Right lobe of liver (tissue), 6 donors: ENCODE results near the gene PROB1. TPM values are rescaled to one million over a fixed set of nuclear protein-coding genes. Genes with fewer than 3 reads are reported as not detected.
"Not testable (repeated sequence)": the region's sequence is repeated elsewhere in the genome, so short reads cannot be mapped to it uniquely, and the experiment has no call there.

ENCODE experiments used
- ATAC-seq, 4 donors: fragments of 200-7000 bp; cut with Tn5 transposase; one replicate each; pipeline ENCODE4 v1.9.1; 2020; ENCODE audit warnings: mild to moderate bottlenecking in 4 of 4, moderate library complexity in 4 of 4
- DNase-seq, 3 donors: peaks; one replicate each; pipeline ENCODE4 v3.0.0-alpha.2; 2020
- H3K27ac ChIP-seq, 3 donors: fragments of 200-600 bp; one replicate each; pipeline ENCODE4 v1.8.0; 2022
- H3K27me3 ChIP-seq, 2 donors: fragments of 200-600 bp; one replicate each; pipeline ENCODE4 v1.8.0; 2022
- H3K36me3 ChIP-seq, 4 donors: fragments of 200-600 bp; sonication (generic) in 1 of 4; one replicate each; pipeline versions ENCODE4 v1.5.1 to v1.8.0; 2017 to 2022; ENCODE audit warnings: control low read depth in 1 of 4
- H3K4me1 ChIP-seq, 4 donors: fragments of 200-600 bp; sonication (generic) in 1 of 4; one replicate each; pipeline versions ENCODE4 v1.5.1 to v1.8.0; 2017 to 2022; ENCODE audit warnings: control low read depth in 1 of 4
- H3K4me3 ChIP-seq, 3 donors: fragments of 200-600 bp; one replicate each; pipeline ENCODE4 v1.8.0; 2022
- H3K9me3 ChIP-seq, 4 donors: fragments of 200-600 bp; sonication (generic) in 1 of 4; one replicate each; pipeline versions ENCODE4 v1.5.1 to v1.8.0; 2017 to 2022; ENCODE audit warnings: control low read depth in 1 of 4
- POLR2A ChIP-seq: fragments of 450-650 bp; IDR thresholded peaks from one replicate; pipeline ENCODE4 v1.6.1; 2017; ENCODE audit warnings: antibody characterized with exemption, mild to moderate bottlenecking
- WGBS: methylation state at CpG from one replicate; pipeline ENCODE4 v1.1.6; 2018; ENCODE audit warnings: low coverage, low lambda C conversion rate; ENCODE audit not compliant: insufficient coverage; ENCODE audit errors: missing lambda C conversion rate; 5-methylcytosine and 5-hydroxymethylcytosine counted together
- intact Hi-C, 2 donors: fragments of 100-400 bp; cut with DNase I; formaldehyde crosslinking; loops; one replicate each; pipeline versions ENCODE4 v1.11.2 to v1.14.1; 2022
- total RNA-seq, 6 experiments: library from RNA; depleted of rRNA in 2 of 6; stranded (reverse); fragments of >200 nt in 2 of 6; fragmentation: NEBNext Ultra II Directional in 3 of 6; extraction: Animal tissue kit (Norgen Biotek cat#: 25700) in 3 of 6; gene quantifications; one replicate each; pipeline versions ENCODE4 v1.1.0 to v1.2.4, GENCODE V29; 2016 to 2023
- TF ChIP-seq, protein P1 (sequence below), 4 donors: fragments of 200-600 bp in 3 of 4; fragments of 450-650 bp in 1 of 4; IDR thresholded peaks; one replicate each; pipeline versions ENCODE4 v1.5.1 to v1.8.0; 2016 to 2022; ENCODE audit warnings: antibody characterized with exemption in 4 of 4, mild to moderate bottlenecking in 2 of 4
- donor health status: DM: no; HTN: yes; CAD: no.
- donor health status: DM: no; HTN: no; CAD: no.
- donor health status: DM: no; HTN: no; CAD: no.
- donor health status: DM: no; HTN: yes; CAD: no.
- donor health status: DM: no; HTN: yes; CAD: no.

PROB1 gene
- total RNA-seq, 6 experiments from 2014 or later: 0.25 to 0.51 (median 0.41) TPM

DNA sequence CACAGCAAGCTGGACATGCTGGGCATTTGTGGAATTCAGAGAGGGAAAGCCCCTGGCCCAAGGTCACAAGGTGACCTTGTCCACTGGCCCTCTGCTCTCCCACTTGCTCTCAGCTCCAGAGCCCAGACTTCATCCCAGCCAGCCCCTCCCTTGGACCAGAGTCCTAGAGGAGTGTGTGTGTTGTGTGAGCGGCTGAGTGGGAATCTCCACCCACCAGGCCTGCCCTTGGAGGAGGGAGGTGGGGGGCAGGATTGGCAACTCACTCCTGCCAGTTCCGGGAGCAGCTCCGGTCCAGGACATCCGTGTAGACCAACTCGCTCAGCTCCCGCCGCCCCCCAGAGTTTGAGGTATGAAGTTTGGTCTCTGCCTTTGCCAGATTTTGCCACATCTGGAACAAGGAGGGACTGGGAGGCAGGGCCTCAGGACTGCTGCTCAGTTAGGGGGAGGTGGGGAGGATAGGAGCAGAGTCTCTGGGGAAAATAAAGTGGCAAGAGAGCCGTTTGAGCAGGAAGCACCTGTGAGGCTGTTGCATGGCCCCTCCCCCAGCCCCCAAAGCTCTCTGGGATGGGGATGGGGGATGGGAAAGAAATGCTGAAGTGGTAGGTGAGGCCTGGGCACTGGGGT, 6.6 kb downstream of the PROB1 start:
- Histone ChIP-seq H3K9me3 (no peaks in the 10 kb centered on the region), H3K36me3 (no peaks in the 10 kb centered on the region), H3K4me1 (peaks cover 0 to 42% (median 8%) of the 10 kb centered on the region in 4 donors), H3K27ac (no peak overlapping the region), H3K4me3 (no peak overlapping the region), H3K27me3 (peaks cover 0 to under 1% of the 10 kb centered on the region in 2 donors)
- ATAC-seq: no peak
- DNase-seq: peak in 1 of 3 donors; percentile 51
- WGBS: no CpG with 5 or more reads among the region's 8 CpGs
- TF ChIP-seq, protein P1, sequence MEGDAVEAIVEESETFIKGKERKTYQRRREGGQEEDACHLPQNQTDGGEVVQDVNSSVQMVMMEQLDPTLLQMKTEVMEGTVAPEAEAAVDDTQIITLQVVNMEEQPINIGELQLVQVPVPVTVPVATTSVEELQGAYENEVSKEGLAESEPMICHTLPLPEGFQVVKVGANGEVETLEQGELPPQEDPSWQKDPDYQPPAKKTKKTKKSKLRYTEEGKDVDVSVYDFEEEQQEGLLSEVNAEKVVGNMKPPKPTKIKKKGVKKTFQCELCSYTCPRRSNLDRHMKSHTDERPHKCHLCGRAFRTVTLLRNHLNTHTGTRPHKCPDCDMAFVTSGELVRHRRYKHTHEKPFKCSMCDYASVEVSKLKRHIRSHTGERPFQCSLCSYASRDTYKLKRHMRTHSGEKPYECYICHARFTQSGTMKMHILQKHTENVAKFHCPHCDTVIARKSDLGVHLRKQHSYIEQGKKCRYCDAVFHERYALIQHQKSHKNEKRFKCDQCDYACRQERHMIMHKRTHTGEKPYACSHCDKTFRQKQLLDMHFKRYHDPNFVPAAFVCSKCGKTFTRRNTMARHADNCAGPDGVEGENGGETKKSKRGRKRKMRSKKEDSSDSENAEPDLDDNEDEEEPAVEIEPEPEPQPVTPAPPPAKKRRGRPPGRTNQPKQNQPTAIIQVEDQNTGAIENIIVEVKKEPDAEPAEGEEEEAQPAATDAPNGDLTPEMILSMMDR (IDR thresholded peaks at IDR 0.05): no peak
- no peak for TF ChIP-seq POLR2A
- intact Hi-C loops: loop anchor here in 1 of 2 donors (10.0 kb wide), 1 partner anchor 94 kb away; the partner anchor contains the start of gene MATR3

DNA sequence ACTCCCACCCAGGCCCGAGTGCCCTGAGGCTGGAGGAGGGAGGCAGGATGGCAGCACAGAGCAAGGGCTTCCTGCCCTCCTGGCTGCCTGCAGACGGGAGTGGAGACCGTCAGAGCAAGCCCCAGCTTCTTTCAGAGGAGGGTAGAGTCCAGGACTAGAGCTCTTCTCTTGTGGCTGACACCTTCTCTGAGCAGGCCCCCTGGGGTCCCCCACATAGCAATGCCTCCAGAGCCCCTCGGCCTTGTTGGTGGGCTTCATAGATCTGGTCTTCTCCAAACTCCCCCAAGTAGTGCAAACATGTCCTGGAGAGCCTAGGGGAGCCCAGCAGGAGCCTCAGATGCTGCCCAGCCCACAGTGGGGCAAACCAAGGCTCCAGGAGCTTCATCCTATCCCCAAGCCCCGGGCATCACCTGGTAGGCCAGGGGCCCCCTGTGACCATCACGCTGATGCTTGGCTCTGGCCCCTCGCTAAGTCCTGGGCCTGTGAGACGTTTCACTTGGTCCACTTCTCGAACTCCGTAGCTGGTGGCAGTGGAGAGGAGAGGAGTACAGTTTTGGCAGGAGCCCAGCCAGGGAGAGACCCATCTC, 7.2 kb downstream of the PROB1 start:
- no CpG with 5 or more reads among the region's 10 CpGs for WGBS
- TF ChIP-seq, protein P1 (IDR thresholded peaks at IDR 0.05): no peak
- no peak for TF ChIP-seq POLR2A
- no peaks in the 10 kb centered on the region for H3K27me3 ChIP-seq
- ATAC-seq: no peak
- H3K9me3 ChIP-seq: no peaks in the 10 kb centered on the region
- no peak for DNase-seq
- intact Hi-C loops: loop anchor here in 1 of 2 donors (10.0 kb wide), 1 partner anchor 93 kb away; the partner anchor contains the start of gene MATR3
- H3K4me3 ChIP-seq: no peak overlapping the region
- H3K36me3 ChIP-seq: no peaks in the 10 kb centered on the region
- H3K27ac ChIP-seq: no peak overlapping the region
- H3K4me1 ChIP-seq: peaks cover 0 to 36% (median 8%) of the 10 kb centered on the region in 4 donors

DNA sequence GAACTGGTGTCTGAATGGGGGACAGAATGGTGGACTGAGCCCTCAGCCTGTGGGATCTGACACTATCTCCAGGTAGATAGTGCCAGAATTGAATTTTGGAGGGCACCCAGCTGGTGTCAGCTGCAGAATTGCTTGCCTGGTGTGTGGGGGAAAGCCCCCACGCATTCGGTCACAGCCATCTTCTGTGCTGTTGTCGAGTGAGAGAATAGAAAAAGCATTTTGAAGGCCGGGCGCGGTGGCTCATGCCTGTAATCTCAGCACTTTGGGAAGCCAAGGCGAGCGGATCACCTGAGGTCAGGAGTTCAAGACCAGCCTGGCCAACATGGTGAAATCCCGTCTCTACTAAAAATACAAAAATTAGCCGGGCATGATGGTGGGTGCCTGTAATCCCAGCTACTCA, 7.9 kb downstream of the PROB1 start:
- ATAC-seq, H3K4me3 ChIP-seq, H3K36me3 ChIP-seq, H3K27me3 ChIP-seq, H3K27ac ChIP-seq, H3K9me3 ChIP-seq, DNase-seq: not testable (repeated sequence)
- intact Hi-C loops: loop anchor here in 1 of 2 donors (10.0 kb wide), 1 partner anchor 92 kb away; the partner anchor contains the start of gene MATR3
- WGBS: 83% methylated on average over 1 of the region's 10 CpGs
- H3K4me1 ChIP-seq: peaks cover 0 to 40% (median 9%) of the 10 kb centered on the region in 4 donors

DNA sequence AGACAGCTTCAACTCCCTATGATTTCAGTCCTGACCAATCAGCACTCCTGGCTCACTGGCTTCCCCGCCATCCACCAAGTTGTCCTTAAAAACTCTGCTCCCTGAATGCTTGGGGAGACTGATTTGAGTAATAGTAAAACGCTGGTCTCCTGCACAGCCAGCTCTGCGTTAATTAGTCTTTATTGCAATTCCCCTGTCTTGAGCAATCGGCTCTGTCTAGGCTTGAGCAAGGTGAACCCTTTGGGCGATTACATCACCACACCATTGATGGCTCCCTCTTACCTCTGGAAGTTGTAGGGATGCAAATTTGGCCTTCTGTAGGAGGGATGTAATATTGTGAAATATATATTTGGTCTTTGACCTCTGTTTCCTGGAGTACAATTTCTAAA, 8.9 kb downstream of the PROB1 start:
- intact Hi-C loops: loop anchor here in 1 of 2 donors (10.0 kb wide), 1 partner anchor 91 kb away; the partner anchor contains the start of gene MATR3
- no peaks in the 10 kb centered on the region for H3K36me3 ChIP-seq
- DNase-seq (peak in 1 of 3 donors; percentile 22), ATAC-seq (peak in 3 of 4 donors; percentile 5 to 33 (median 20))
- H3K27ac ChIP-seq: no peak overlapping the region
- no peaks in the 10 kb centered on the region for H3K27me3 ChIP-seq
- H3K9me3 ChIP-seq: no peaks in the 10 kb centered on the region
- WGBS: 34% methylated on average over 5 of the region's 5 CpGs
- no peak overlapping the region for H3K4me3 ChIP-seq
- H3K4me1 ChIP-seq: peaks cover 0 to 50% (median 11%) of the 10 kb centered on the region in 4 donors
- no peak for TF ChIP-seq POLR2A
- TF ChIP-seq, protein P1 (IDR thresholded peaks at IDR 0.05): no peak
